GM18868 (cell line): ENCODE results near the gene CENPN.

Experiments
- ATAC-seq: cut with Tn5 transposase; IDR thresholded peaks from one replicate; pipeline ENCODE4 v1.9.1; 2021; ENCODE audit warnings: mild to moderate bottlenecking, moderate library complexity; ENCODE audit not compliant: unreplicated experiment

Gene CENPN

GRCh38 chr16:80990978-80991377, 16.0 kb upstream of the CENPN start:
- no peak for ATAC-seq

GRCh38 chr16:80991792-80992430, 15.1 kb upstream of the CENPN start:
- ATAC-seq, result no peak

- no peak for ATAC-seq
Measured at GRCh38 chr16:80992676-80993293, 14.2 kb upstream of the CENPN start.

GRCh38 chr16:80993307-80993706, 13.7 kb upstream of the CENPN start:
- no peak for ATAC-seq

- ATAC-seq, result no peak
Measured at GRCh38 chr16:80993834-80994233, 13.2 kb upstream of the CENPN start.

GRCh38 chr16:80994451-80994850, 12.6 kb upstream of the CENPN start:
- ATAC-seq, result no peak

- ATAC-seq, result peak; percentile 18
Measured at GRCh38 chr16:80996688-80997138, 10.3 kb upstream of the CENPN start.

- peak; percentile 58 for ATAC-seq
Measured at GRCh38 chr16:80997139-80997798, 9.7 kb upstream of the CENPN start.

- no peak for ATAC-seq
Measured at GRCh38 chr16:80997964-80998620, 8.9 kb upstream of the CENPN start.

- no peak for ATAC-seq
Measured at GRCh38 chr16:81000873-81001272, 6.1 kb upstream of the CENPN start.

GRCh38 chr16:81001330-81001729, 5.7 kb upstream of the CENPN start:
- ATAC-seq, result no peak

- ATAC-seq, result no peak
Measured at GRCh38 chr16:81003064-81003463, 4.0 kb upstream of the CENPN start.

- no peak for ATAC-seq
Measured at GRCh38 chr16:81003610-81004460, 3.2 kb upstream of the CENPN start.

GRCh38 chr16:81004646-81005353, 2.2 kb upstream of the CENPN start:
- ATAC-seq, result no peak

- no peak for ATAC-seq
Measured at GRCh38 chr16:81005610-81006161, 1.3 kb upstream of the CENPN start.

GRCh38 chr16:81006211-81006812, 702 bp upstream of the CENPN start:
- peak; percentile 30 for ATAC-seq

- no peak for ATAC-seq
Measured at GRCh38 chr16:81008505-81008789, 1.4 kb downstream of the CENPN start.

- ATAC-seq, result no peak
Measured at GRCh38 chr16:81012974-81013373, 6.0 kb downstream of the CENPN start.

- no peak for ATAC-seq
Measured at GRCh38 chr16:81014672-81015071, 7.7 kb downstream of the CENPN start.

- no peak for ATAC-seq
Measured at GRCh38 chr16:81018496-81018895, 11.5 kb downstream of the CENPN start.
